Endothelial cell of hepatic sinusoid (primary cell): ENCODE measurements around the gene FOXI1.

Experiments
- in situ Hi-C: cut with HindIII; loops from 2 replicates; pipeline ENCODE4 v1.10.0; 2017; ENCODE audit warnings: low sequenced_read_pairs

The FOXI1 gene

GRCh38 chr5:170148430-170149205 lies 42.9 kb downstream of the FOXI1 start:
- in situ Hi-C loops: no loop called here

- in situ Hi-C loops: no loop called here
These were observed 43.5 kb downstream of the FOXI1 start for GRCh38 chr5:170149206-170149515.

- in situ Hi-C loops: no loop called here
These were observed 45.0 kb downstream of the FOXI1 start for GRCh38 chr5:170150713-170151096.

- in situ Hi-C loops: no loop called here
These were observed 45.6 kb downstream of the FOXI1 start for GRCh38 chr5:170151097-170151831.

GRCh38 chr5:170152767-170153166 lies 47.1 kb downstream of the FOXI1 start:
- in situ Hi-C loops: no loop called here

GRCh38 chr5:170154297-170154696 lies 48.6 kb downstream of the FOXI1 start:
- in situ Hi-C loops: no loop called here

GRCh38 chr5:170154744-170155143 lies 49.0 kb downstream of the FOXI1 start:
- in situ Hi-C loops: no loop called here

- in situ Hi-C loops: no loop called here
These were observed 50.1 kb downstream of the FOXI1 start for GRCh38 chr5:170155771-170156170.

- in situ Hi-C loops: no loop called here
These were observed 53.5 kb downstream of the FOXI1 start for GRCh38 chr5:170159101-170159698.
